Activated CD8-positive, alpha-beta T cell treated with anti-CD3 and anti-CD28 coated beads for 36 hours (primary cell): Measurements from ENCODE around the gene C16orf89. TPM values are rescaled to one million over a fixed set of nuclear protein-coding genes. Genes with fewer than 3 reads are reported as not detected.

Source experiments
- ATAC-seq: fragments of 200-7000 bp; cut with Tn5 transposase; one replicate; pipeline ENCODE4 v1.10.0; 2021; ENCODE audit warnings: mild to moderate bottlenecking, moderate library complexity
- CTCF ChIA-PET: fragments of 350-600 bp; sonication (Branson Sonifier 250); formaldehyde crosslinking; loops from one replicate; lab custom pipeline; 2021; ENCODE audit warnings: antibody characterized with exemption; lab: Charles Lee
- POLR2A ChIA-PET: fragments of 350-600 bp; sonication (Branson Sonifier 250); formaldehyde crosslinking; loops from one replicate; lab custom pipeline; 2021; ENCODE audit warnings: antibody characterized with exemption; lab: Charles Lee
- DNase-seq: peaks from one replicate; pipeline ENCODE4 v3.0.0-alpha.2; 2020
- H3K27ac Mint-ChIP-seq: one replicate; pipeline ENCODE4 v1.8.0; 2021; ENCODE audit warnings: mild to moderate bottlenecking, mixed read lengths
- H3K27me3 Mint-ChIP-seq: one replicate; pipeline ENCODE4 v1.8.0; 2021; ENCODE audit warnings: mixed read lengths
- H3K36me3 Mint-ChIP-seq: one replicate; pipeline ENCODE4 v1.8.0; 2021; ENCODE audit warnings: low read depth, mixed read lengths
- H3K4me1 Mint-ChIP-seq: one replicate; pipeline ENCODE4 v1.8.0; 2021; ENCODE audit warnings: low read depth, mixed read lengths
- H3K4me3 Mint-ChIP-seq: one replicate; pipeline ENCODE4 v1.8.0; 2021; ENCODE audit warnings: mild to moderate bottlenecking, moderate library complexity, mixed read lengths
- H3K9me3 Mint-ChIP-seq: one replicate; pipeline ENCODE4 v1.8.0; 2021; ENCODE audit warnings: mixed read lengths
- intact Hi-C: fragments of 100-400 bp; cut with micrococcal nuclease; formaldehyde crosslinking; loops from one replicate; pipeline ENCODE4 v1.10.0; 2022
- total RNA-seq, 2 experiments: library from RNA; stranded (reverse); gene quantifications; one replicate each; pipeline ENCODE4 v1.2.3, GENCODE V29; 2021
- TF ChIP-seq, protein P1 (sequence below): fragments of 200-600 bp; IDR thresholded peaks from one replicate; pipeline ENCODE4 v1.8.0; 2022; ENCODE audit warnings: antibody characterized with exemption, mild to moderate bottlenecking

Gene C16orf89
- total RNA-seq, 2 experiments from 2014 or later = not detected

DNA sequence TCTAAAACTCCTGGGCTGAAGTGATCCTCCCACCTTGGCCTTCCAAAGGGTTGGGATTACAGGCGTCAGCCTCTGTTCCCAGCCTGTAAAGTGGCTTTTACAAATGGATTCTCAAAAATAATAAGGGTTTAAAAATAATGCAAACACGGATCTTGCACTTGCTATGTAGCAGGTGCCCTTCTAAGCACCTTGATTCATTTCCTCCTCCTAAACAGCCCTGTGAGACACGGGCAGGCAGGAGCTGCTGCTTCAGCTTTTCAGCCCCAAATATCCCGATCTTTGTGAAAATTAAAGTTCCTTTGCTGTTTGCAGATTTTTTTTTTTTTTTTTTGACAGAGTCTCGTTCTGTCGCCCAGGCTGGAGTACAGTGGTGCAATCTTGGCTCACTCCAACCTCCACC is 63.8 kb downstream of the C16orf89 start:
- TF ChIP-seq, protein P1, sequence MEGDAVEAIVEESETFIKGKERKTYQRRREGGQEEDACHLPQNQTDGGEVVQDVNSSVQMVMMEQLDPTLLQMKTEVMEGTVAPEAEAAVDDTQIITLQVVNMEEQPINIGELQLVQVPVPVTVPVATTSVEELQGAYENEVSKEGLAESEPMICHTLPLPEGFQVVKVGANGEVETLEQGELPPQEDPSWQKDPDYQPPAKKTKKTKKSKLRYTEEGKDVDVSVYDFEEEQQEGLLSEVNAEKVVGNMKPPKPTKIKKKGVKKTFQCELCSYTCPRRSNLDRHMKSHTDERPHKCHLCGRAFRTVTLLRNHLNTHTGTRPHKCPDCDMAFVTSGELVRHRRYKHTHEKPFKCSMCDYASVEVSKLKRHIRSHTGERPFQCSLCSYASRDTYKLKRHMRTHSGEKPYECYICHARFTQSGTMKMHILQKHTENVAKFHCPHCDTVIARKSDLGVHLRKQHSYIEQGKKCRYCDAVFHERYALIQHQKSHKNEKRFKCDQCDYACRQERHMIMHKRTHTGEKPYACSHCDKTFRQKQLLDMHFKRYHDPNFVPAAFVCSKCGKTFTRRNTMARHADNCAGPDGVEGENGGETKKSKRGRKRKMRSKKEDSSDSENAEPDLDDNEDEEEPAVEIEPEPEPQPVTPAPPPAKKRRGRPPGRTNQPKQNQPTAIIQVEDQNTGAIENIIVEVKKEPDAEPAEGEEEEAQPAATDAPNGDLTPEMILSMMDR = no peak
- ChIA-PET CTCF (no interaction called here), POLR2A (no interaction called here)
- H3K36me3 Mint-ChIP-seq = no peaks in the 10 kb centered on the region
- H3K9me3 Mint-ChIP-seq = no peaks in the 10 kb centered on the region
- H3K4me3 Mint-ChIP-seq = no peak overlapping the region
- intact Hi-C loops = no loop called here
- ATAC-seq (no peak), DNase-seq (no peak)
- no peaks in the 10 kb centered on the region for H3K4me1 Mint-ChIP-seq
- H3K27me3 Mint-ChIP-seq = peaks cover 4% of the 10 kb centered on the region
- no peak overlapping the region for H3K27ac Mint-ChIP-seq

DNA sequence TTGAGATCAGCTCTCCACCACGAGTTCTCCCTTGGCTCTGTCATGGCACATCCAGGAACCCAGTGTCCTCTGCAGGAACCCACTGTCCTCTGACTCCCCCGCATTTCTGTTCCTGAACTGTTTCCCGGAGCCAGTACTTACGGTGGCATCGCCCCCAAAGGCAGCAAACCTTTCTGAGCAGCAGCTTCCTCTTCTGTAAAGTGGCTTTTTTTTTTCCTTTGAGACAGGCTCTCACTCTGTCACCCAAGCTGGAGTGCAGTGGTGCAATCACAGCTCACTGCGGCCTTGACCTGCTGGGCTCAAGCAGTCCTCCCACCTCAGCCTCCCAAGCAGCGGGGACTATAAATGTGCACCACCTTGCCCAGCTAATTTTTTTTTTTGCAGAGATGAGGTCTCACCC is 64.2 kb downstream of the C16orf89 start:
- no peak for DNase-seq
- Mint-ChIP-seq H3K4me1 (no peaks in the 10 kb centered on the region), H3K27ac (no peak overlapping the region), H3K9me3 (no peaks in the 10 kb centered on the region), H3K4me3 (no peak overlapping the region), H3K36me3 (no peaks in the 10 kb centered on the region), H3K27me3 (peaks cover 4% of the 10 kb centered on the region)
- intact Hi-C loops = no loop called here
- TF ChIP-seq, protein P1 = no peak
- POLR2A ChIA-PET = no interaction called here
- ATAC-seq = no peak
- CTCF ChIA-PET = no interaction called here

- no peak overlapping the region for H3K4me3 Mint-ChIP-seq
- no peaks in the 10 kb centered on the region for H3K4me1 Mint-ChIP-seq
- H3K27me3 Mint-ChIP-seq = peaks cover 4% of the 10 kb centered on the region
- no peak for ATAC-seq
- no peak for DNase-seq
- ChIA-PET POLR2A (interaction anchor here (0.6 kb wide), 1 partner anchor 296 kb away, joined by 3 read pairs; no protein-coding TSS in a partner anchor), CTCF (no interaction called here)
- H3K27ac Mint-ChIP-seq = no peak overlapping the region
- H3K9me3 Mint-ChIP-seq = no peaks in the 10 kb centered on the region
- TF ChIP-seq, protein P1 = no peak
- intact Hi-C loops = no loop called here
- H3K36me3 Mint-ChIP-seq = no peaks in the 10 kb centered on the region
These were observed 65.2 kb downstream of the C16orf89 start for GRCh38 chr16:5000573-5001001.

DNA sequence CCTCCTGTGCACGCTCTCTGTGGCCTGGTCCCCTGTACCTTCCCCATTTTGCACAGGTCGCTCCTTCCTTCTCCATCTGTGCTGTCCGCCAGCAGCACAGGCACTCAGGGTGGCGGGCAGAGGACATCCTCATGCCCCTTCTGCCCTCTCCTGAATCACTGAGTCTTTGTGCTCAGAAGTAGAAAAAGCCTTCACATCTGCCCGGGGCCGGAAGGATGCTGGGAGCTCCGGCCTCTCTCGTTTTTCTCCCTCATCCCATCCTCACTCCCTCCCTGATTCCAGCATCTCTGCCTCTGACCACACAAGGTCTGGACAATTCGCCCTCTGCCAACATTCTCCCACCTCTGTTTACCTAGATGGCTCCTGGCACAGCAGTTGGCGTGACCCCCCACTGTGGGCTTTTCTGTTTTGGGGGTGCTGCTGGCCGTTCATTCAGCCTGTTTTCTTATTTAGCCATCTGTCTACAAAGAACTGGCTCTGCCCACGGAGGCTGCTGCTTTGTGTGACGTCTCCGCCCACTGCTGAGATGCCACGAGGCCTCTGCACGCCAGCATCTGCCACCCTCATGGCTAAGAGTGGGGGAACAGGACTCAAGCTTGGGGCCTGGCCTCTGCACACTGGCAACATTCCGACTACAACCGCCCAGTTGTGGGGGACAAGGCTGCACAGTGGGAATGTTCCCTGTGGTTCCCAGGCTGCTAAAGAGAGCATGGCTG is 70.9 kb downstream of the C16orf89 start:
- CTCF ChIA-PET = no interaction called here
- POLR2A ChIA-PET = no interaction called here
- Mint-ChIP-seq H3K4me1 (no peaks in the 10 kb centered on the region), H3K27ac (no peak overlapping the region), H3K36me3 (no peaks in the 10 kb centered on the region), H3K9me3 (no peaks in the 10 kb centered on the region), H3K27me3 (peaks cover 3% of the 10 kb centered on the region), H3K4me3 (no peak overlapping the region)
- TF ChIP-seq, protein P1 = no peak
- intact Hi-C loops = no loop called here
- DNase-seq = no peak
- ATAC-seq = no peak

Other genes with a start within 250 kb of the C16orf89 start
- gene GLYR1, start 218.7 kb downstream of the C16orf89 start, total RNA-seq = 10 to 100 TPM; 63.7 to 64.8 TPM
- gene UBN1, start 218.5 kb downstream of the C16orf89 start, total RNA-seq = 10 to 100 TPM; 25.4 to 25.6 TPM
- gene PPL, start 128.8 kb downstream of the C16orf89 start, total RNA-seq = under 1 TPM in 1 of 2 experiments, not detected in 1; 0.05 TPM
- under 1 TPM in 1 of 2 experiments, not detected in 1; 0.07 TPM for gene SEC14L5, start 107.6 kb downstream of the C16orf89 start, total RNA-seq
- 10 to 100 TPM; 10.1 to 11.3 TPM for gene NAGPA, start 32.0 kb downstream of the C16orf89 start, total RNA-seq
- gene ALG1, start 5.9 kb upstream of the C16orf89 start, total RNA-seq = 10 to 100 TPM; 16.8 to 17.2 TPM
- gene EEF2KMT, start 31.8 kb upstream of the C16orf89 start, total RNA-seq = 10 to 100 TPM; 19.7 to 20.5 TPM